CD4-positive, alpha-beta T cell (primary cell): ENCODE measurements around the gene FSTL4. TPM values are rescaled to one million over a fixed set of nuclear protein-coding genes. Genes with fewer than 3 reads are reported as not detected.

Experiments
- ATAC-seq: fragments of 200-7000 bp; cut with Tn5 transposase; one replicate; pipeline ENCODE4 v1.10.0; 2022; ENCODE audit warnings: mild to moderate bottlenecking; ENCODE audit not compliant: poor library complexity
- CTCF ChIA-PET: fragments of 350-600 bp; sonication (Branson Sonifier 250); formaldehyde crosslinking; loops from one replicate; lab custom pipeline; 2021; ENCODE audit warnings: antibody characterized with exemption, inconsistent platforms; lab: Charles Lee
- POLR2A ChIA-PET: fragments of 350-600 bp; sonication (Branson Sonifier 250); formaldehyde crosslinking; loops from one replicate; lab custom pipeline; 2021; ENCODE audit warnings: antibody characterized with exemption, inconsistent platforms; lab: Charles Lee
- DNase-seq, 14 experiments: peaks; one replicate each; pipeline ENCODE4 v3.0.0-alpha.2; 2013 to 2020; ENCODE audit warnings: mixed read lengths in 2 of 14
- H3K27ac ChIP-seq, 2 donors: one replicate each; pipeline versions ENCODE4 v1.5.1 to v1.7.0; 2013; ENCODE audit warnings: low read length in 2 of 2, low read depth in 1 of 2, mild to moderate bottlenecking in 1 of 2
- H3K27me3 ChIP-seq, 2 experiments: 1 replicate in 1 of 2; 2 replicates in 1 of 2; pipeline versions ENCODE4 v1.6.1 to v1.7.0; 2013; ENCODE audit warnings: low read length in 2 of 2, control low read depth in 1 of 2, mild to moderate bottlenecking in 1 of 2, moderate library complexity in 1 of 2; ENCODE audit not compliant: insufficient read depth in 2 of 2, control insufficient read depth in 1 of 2
- H3K36me3 ChIP-seq: one replicate; pipeline ENCODE4 v1.6.1; 2013; ENCODE audit warnings: low read length, control low read depth; ENCODE audit not compliant: insufficient read depth
- H3K4me1 ChIP-seq: one replicate; pipeline ENCODE4 v1.6.1; 2013; ENCODE audit warnings: low read length, control low read depth; ENCODE audit not compliant: insufficient read depth
- H3K4me3 ChIP-seq: one replicate; pipeline ENCODE4 v1.5.1; 2013; ENCODE audit warnings: mild to moderate bottlenecking, low read length, moderate library complexity
- H3K9me3 ChIP-seq, 2 experiments: 1 replicate in 1 of 2; 2 replicates in 1 of 2; pipeline versions ENCODE4 v1.6.1 to v1.7.0; 2013; ENCODE audit warnings: low read length in 2 of 2, mild to moderate bottlenecking in 2 of 2, control low read depth in 1 of 2, moderate library complexity in 1 of 2; ENCODE audit not compliant: control insufficient read depth in 1 of 2, insufficient read depth in 1 of 2
- H3K27ac Mint-ChIP-seq: one replicate; pipeline ENCODE4 v1.8.0; 2020; ENCODE audit warnings: mixed read lengths
- H3K27me3 Mint-ChIP-seq: one replicate; pipeline ENCODE4 v1.8.0; 2021; ENCODE audit warnings: mixed read lengths
- H3K36me3 Mint-ChIP-seq: one replicate; pipeline ENCODE4 v1.8.0; 2021; ENCODE audit warnings: low read depth, mixed read lengths
- H3K4me1 Mint-ChIP-seq: one replicate; pipeline ENCODE4 v1.8.0; 2021; ENCODE audit warnings: low read depth, mixed read lengths
- H3K4me3 Mint-ChIP-seq: one replicate; pipeline ENCODE4 v1.8.0; 2020; ENCODE audit warnings: mild to moderate bottlenecking, mixed read lengths
- H3K9me3 Mint-ChIP-seq: one replicate; pipeline ENCODE4 v1.8.0; 2020; ENCODE audit warnings: mixed read lengths
- CTCF ChIP-seq: fragments of 200-600 bp; IDR thresholded peaks from one replicate; pipeline ENCODE4 v1.8.0; 2022; ENCODE audit warnings: antibody characterized with exemption, mild to moderate bottlenecking
- intact Hi-C, 2 experiments: fragments of 100-400 bp; cut with DNase I in 1 of 2; cut with micrococcal nuclease in 1 of 2; formaldehyde crosslinking; loops; one replicate each; pipeline versions ENCODE4 v1.15.1 to v1.9.0; 2023 to 2025; cut with DNase I, micrococcal nuclease
- total RNA-seq, 174 experiments: library from RNA in 2 of 174; stranded (reverse) in 2 of 174; gene quantifications; one replicate each; pipeline ENCODE4 v1.2.3 and lab custom pipeline; 2021 to 2026

Gene FSTL4
- total RNA-seq, 2 experiments from 2014 or later = not detected

GRCh38 chr5:133415506-133415905 is 196.8 kb downstream of the FSTL4 start:
- Histone ChIP-seq H3K27me3 (peaks cover 0 to 7% of the 10 kb centered on the region in 2 experiments), H3K4me3 (no peak overlapping the region), H3K36me3 (no peaks in the 10 kb centered on the region), H3K9me3 (no peaks in the 10 kb centered on the region), H3K4me1 (no peaks in the 10 kb centered on the region), H3K27ac (no peak overlapping the region)
- Mint-ChIP-seq H3K27ac (no peak overlapping the region), H3K9me3 (no peaks in the 10 kb centered on the region), H3K4me3 (no peak overlapping the region), H3K27me3 (peaks cover 29% of the 10 kb centered on the region), H3K4me1 (no peaks in the 10 kb centered on the region), H3K36me3 (no peaks in the 10 kb centered on the region)
- CTCF ChIA-PET = interaction anchor here (1.1 kb wide), 1 partner anchor 8 kb away, joined by 3 read pairs; no protein-coding TSS in a partner anchor
- no peak for ATAC-seq
- DNase-seq = no peak
- intact Hi-C loops = no loop called here
- POLR2A ChIA-PET = no interaction called here
- TF ChIP-seq CTCF = no peak

- no peak overlapping the region for H3K4me3 Mint-ChIP-seq
- TF ChIP-seq CTCF = no peak
- ChIA-PET CTCF (no interaction called here), POLR2A (no interaction called here)
- Histone ChIP-seq H3K27ac (no peak overlapping the region), H3K4me3 (no peak overlapping the region), H3K27me3 (peaks cover 0 to 7% of the 10 kb centered on the region in 2 experiments), H3K36me3 (no peaks in the 10 kb centered on the region), H3K4me1 (no peaks in the 10 kb centered on the region), H3K9me3 (peaks cover 0 to 3% of the 10 kb centered on the region in 2 experiments)
- no peak overlapping the region for H3K27ac Mint-ChIP-seq
- H3K36me3 Mint-ChIP-seq = no peaks in the 10 kb centered on the region
- ATAC-seq (no peak), DNase-seq (no peak)
- no peaks in the 10 kb centered on the region for H3K9me3 Mint-ChIP-seq
- no peaks in the 10 kb centered on the region for H3K4me1 Mint-ChIP-seq
- H3K27me3 Mint-ChIP-seq = peaks cover 29% of the 10 kb centered on the region
- intact Hi-C loops = no loop called here
These were observed 199.7 kb downstream of the FSTL4 start for GRCh38 chr5:133412661-133413060.

GRCh38 chr5:133410335-133410828 is 202.0 kb downstream of the FSTL4 start:
- Mint-ChIP-seq H3K4me3 (no peak overlapping the region), H3K4me1 (no peaks in the 10 kb centered on the region), H3K36me3 (no peaks in the 10 kb centered on the region), H3K27me3 (peaks cover 17% of the 10 kb centered on the region), H3K27ac (no peak overlapping the region), H3K9me3 (no peaks in the 10 kb centered on the region)
- CTCF ChIA-PET = no interaction called here
- Histone ChIP-seq H3K9me3 (peaks cover 0 to 3% of the 10 kb centered on the region in 2 experiments), H3K27ac (no peak overlapping the region), H3K27me3 (peaks cover 0 to 7% of the 10 kb centered on the region in 2 experiments), H3K4me1 (no peaks in the 10 kb centered on the region), H3K4me3 (no peak overlapping the region), H3K36me3 (no peaks in the 10 kb centered on the region)
- ATAC-seq = no peak
- no peak for TF ChIP-seq CTCF
- intact Hi-C loops = no loop called here
- DNase-seq = no peak
- POLR2A ChIA-PET = no interaction called here
